GM12874 (cell line): ENCODE measurements around the gene HEXIM1.
A peak's percentile ranks its signal among the peaks of the same experiment; 100 is the strongest.

Source experiments
- CTCF ChIP-seq: IDR thresholded peaks from 2 replicates; pipeline ENCODE4 v1.5.1; 2011; ENCODE audit warnings: low read depth, mild to moderate bottlenecking, control low read depth, low read length, moderate library complexity; ENCODE audit not compliant: insufficient read depth

Gene HEXIM1

GRCh38 chr17:45148183-45149036 lies at the start of gene HEXIM1:
Gene HEXIM1, plus strand, starts transcription at chr17:45148475. Its CDS starts 716 bp downstream, at chr17:45149191.
- no peak for TF ChIP-seq CTCF

- TF ChIP-seq CTCF, result peak; percentile 95
Observed at GRCh38 chr17:45098869-45099616, 49.2 kb upstream of the HEXIM1 start.

GRCh38 chr17:45101546-45101882 lies 46.8 kb upstream of the HEXIM1 start:
- no peak for TF ChIP-seq CTCF

- no peak for TF ChIP-seq CTCF
Observed at GRCh38 chr17:45101883-45102811, 46.1 kb upstream of the HEXIM1 start.

GRCh38 chr17:45102856-45103255 lies 45.4 kb upstream of the HEXIM1 start:
- TF ChIP-seq CTCF, result no peak

- no peak for TF ChIP-seq CTCF
Observed at GRCh38 chr17:45103269-45103795, 44.9 kb upstream of the HEXIM1 start.

- no peak for TF ChIP-seq CTCF
Observed at GRCh38 chr17:45104029-45104428, 44.2 kb upstream of the HEXIM1 start.
